DMS 273 (cell line): ENCODE data around the gene SCD.
"Not testable (repeated sequence)": the region's sequence is repeated elsewhere in the genome, so short reads cannot be mapped to it uniquely, and the experiment has no call there.

Experiments
- DNase-seq: peaks from one replicate; lab custom pipeline; 2025; ENCODE audit not compliant: unreplicated experiment; lab: John Stamatoyannopoulos, UW

SCD gene

DNA sequence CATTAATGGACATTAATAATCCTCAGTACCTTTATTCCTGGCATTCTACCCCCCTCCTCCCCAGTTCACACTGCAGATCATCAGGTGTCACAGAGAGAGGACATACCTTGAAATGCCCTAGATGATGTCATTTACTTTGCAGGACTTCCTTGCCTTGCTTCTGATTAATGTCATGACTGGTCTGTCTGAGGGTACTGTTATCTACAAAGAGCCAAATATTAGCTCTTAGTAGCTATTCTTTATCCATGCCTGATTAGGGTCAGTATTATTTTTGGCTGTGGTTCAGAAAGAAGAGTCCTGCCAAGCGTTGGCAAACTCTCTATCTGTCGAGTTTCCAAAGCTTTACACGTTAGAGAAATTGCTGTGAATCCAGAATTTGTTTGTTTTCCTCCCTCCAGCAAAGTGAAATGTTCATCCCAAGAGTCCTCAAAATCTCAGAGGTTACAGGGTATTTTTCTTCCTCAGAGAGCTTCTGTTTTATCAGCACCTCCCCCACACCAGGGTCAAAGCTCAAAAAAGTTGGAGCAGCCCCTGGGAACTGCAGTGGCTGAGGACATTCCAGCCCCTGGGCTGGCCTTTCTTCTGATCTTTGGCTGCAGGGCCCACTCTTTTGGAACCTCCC lies 12.6 kb downstream of the SCD start:
- no peak for DNase-seq

DNA sequence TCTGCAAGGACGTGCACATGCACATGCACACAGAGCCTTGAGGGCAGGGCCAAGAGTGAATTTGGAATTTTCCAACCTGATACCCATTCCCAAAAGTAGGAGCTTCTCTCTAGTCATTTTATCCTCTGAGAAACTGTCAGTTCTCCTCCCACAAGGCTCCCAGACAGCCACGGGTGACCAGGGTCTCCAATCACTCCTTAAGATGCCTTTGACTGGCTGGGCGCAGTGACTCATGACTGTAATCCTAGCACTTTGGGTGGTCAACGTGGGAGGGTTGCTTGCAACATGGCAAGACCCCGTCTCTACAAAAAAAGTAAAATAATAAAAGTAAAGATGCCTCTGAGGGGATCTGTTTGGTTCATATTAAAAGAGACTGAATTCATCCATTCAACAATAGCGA lies 13.2 kb downstream of the SCD start:
- DNase-seq, result no peak

DNA sequence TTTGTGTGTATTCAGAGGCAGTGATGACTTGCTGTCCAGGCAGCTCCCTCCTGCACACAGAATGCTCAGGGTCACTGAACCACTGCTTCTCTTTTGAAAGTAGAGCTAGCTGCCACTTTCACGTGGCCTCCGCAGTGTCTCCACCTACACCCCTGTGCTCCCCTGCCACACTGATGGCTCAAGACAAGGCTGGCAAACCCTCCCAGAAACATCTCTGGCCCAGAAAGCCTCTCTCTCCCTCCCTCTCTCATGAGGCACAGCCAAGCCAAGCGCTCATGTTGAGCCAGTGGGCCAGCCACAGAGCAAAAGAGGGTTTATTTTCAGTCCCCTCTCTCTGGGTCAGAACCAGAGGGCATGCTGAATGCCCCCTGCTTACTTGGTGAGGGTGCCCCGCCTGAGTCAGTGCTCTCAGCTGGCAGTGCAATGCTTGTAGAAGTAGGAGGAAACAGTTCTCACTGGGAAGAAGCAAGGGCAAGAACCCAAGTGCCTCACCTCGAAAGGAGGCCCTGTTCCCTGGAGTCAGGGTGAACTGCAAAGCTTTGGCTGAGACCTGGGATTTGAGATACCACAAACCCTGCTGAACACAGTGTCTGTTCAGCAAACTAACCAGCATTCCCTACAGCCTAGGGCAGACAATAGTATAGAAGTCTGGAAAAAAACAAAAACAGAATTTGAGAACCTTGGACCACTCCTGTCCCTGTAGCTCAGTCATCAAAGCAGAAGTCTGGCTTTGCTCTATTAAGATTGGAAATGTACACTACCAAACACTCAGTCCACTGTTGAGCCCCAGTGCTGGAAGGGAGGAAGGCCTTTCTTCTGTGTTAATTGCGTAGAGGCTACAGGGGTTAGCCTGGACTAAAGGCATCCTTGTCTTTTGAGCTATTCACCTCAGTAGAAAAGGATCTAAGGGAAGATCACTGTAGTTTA lies 15.8 kb downstream of the SCD start:
- peak; percentile 17 for DNase-seq

DNA sequence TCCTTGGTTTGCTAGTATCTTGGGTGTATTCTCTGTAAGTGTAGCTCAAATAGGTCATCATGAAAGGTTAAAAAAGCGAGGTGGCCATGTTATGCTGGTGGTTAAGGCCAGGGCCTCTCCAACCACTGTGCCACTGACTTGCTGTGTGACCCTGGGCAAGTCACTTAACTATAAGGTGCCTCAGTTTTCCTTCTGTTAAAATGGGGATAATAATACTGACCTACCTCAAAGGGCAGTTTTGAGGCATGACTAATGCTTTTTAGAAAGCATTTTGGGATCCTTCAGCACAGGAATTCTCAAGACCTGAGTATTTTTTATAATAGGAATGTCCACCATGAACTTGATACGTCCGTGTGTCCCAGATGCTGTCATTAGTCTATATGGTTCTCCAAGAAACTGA lies 17.1 kb downstream of the SCD start:
- peak; percentile 17 for DNase-seq

DNA sequence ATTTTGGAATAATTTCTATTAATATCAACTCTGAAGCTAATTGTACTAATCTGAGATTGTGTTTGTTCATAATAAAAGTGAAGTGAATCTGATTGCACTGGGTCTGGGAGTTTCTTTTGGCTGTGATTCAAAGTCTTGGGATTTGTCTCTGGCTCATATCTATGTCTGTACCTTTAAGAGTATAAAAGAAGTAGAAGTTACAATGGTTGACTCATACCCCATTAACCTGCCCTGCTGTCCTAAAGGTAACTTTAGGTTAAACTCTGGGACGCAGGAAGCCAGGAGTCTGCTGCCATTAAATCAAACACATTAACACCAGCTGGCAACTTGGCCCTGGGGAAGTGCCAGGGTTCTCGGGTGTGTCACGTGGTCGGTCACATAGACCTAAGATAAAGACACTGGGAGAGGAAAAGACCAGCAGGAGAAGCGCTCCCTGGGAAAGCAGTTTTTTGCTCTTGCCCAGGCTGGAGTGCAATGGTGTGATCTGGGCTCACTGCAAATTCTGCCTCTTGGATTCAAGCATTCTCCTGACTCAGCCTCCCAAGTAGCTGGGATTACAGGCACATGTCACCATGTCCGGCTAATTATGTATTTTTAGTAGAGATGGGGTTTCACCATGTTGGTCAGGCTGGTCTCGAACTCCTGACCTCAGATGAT lies 17.8 kb downstream of the SCD start:
- DNase-seq, result peak; percentile 95

DNA sequence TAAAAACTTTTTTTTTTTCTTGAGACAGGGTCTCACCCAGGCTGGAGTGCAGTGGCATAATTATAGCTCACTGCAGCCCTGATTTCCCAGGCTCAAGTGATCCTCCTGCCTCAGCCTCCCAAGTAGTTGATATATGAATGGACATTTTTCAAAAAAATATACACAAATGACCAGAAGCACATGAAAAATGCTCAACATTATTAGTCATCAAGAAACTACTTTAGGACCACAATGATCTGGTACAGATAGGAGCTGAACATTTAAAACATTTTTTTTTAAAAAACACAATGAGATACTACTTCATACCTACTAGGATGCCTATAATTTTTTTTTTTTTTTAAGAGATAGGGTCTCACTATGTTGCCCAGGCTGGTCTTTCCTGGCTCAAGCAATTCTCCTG lies 21.7 kb downstream of the SCD start:
- DNase-seq, result no peak

DNA sequence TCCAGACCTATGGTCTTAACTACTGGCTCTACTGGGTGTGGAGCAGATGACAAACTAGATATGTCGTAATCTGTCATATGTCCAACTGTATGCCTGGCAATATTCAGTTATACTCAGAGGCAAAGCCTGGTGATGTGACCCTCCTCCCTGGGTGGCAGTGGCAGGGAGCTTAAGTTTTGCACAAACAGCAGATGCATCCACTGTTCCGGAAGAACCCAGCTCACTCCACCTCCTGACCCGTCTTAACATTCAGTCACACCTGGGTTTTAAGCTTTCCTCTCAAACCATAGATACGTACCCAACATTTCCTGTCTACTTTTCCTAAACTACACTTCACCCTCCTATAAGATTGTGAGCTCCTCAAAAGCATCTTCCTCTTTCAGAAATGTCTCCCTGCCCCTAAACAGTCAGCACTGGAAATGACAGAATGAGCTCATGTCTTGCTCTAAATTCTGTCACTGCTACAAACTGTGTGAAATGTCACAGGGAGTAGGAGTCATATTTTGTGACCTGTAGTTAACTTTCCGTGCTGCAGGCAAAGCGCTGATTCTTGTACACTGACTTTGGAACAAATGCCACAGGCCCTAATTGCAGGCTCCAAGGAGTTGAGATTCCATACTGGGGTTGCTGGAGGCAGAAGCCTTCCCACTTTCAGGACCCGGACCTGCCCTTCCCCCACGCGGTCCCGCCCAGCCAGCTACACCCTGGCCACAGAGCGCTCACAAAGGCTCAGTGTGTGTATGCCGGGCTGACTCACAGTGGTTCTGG lies 23.9 kb downstream of the SCD start:
- peak; percentile 41 for DNase-seq

DNA sequence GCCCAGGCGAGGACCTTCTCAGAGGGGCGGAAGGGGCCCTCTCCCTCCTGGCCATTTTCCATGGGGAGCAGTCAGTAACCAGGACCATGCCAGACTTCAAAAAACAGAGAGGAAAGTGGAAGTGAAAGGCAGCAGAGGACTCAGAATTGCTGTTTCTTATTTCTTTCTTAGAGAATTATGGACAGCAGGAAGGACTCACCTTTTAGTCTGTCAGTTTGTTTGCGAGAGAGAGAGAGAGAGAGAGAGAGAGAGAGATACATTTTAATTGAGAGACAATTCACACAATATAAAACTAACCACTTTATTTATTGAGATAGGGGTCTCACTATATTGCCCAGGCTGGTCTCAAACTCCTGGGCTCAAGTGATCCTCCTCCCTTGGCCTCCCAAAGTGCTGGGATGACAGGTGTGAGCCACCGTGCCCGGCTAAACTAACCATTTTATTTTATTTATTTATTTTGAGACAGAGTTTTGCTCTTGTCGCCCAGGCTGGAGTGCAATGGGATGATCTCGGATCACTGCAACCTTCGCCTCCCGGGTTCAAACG lies 24.5 kb downstream of the SCD start:
- no peak for DNase-seq

DNA sequence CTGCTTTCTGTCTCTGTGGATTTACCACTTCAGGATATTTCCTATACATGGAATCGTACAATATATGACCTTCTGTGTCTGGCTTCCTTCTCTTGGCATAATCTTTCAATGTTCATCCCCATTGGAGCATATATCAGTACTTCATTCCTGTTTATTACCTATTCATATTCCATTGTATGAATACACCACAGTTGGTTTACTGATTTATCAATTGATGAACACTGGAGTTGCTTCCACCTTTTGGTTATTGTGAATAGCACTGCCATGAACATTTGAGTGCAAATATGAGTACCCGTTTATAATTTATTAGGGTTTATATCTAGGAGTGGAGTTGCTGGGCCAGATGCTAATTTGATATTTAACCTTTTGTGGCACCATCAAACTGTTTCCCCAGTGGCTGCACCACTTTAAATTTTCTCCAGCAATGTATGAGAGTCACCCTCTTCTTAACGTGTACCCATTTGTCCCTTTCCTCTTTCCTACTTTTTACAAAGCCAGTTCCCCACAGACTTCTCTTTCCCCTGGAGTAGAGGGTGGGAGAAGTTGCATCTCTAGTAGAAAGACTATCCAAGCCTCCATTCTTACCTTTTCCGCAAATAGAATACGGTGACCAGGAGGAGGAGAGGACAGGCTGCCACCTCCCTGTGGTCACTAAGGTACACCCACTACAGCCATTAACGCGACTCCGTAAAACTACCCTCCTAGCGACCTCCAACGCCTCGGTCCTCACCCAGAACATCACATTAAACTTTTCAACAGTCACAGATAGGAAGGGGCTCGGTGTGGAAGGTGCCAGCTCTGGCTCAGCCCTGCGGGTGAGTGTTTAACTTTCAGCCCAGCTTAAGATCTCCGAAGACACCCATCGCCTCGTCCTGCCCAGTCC lies 25.6 kb downstream of the SCD start:
- DNase-seq, result no peak

DNA sequence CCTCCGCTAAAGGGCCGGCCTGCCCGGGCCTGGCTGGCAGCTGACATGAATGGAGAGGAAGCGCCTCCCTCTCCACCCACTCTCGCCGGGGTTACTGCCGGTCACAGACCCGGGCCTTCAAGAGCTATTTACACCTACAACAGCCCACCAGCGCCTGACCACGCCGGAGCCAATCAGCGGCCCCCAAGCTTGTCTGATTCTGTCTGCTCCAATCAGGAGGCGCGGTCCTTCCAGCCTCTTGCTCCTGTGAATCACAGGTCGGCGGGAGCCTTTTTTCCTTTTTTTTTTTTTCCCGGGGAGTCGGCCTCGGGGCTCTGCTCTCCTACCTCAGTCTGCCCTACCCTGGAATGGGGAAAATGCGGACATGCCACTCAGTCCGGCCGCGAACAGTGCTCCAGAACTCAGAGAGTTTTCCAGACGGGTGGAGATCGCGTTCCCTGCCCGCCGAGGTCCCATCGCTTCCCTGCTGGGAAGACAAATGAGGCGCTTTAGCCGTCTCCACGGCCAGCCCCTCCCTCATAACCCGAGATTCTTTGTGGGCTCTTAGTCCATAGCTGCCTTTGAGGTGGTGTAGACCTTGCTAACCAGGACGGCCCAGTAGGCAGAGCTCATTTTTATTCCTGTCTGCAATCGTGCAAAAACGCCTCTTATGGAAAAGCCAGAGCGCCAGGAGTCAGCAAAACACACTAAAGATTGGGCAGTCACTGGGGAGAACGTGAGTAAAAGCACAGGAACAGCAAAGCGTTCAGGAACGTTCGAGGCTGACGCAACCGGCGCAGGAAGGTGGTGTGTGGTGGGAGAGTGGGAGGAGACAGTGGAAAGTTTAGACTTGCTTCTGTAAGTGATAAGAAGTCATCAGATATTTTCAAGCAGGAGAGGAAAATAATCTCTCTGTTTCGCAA lies 26.5 kb downstream of the SCD start:
- DNase-seq, result peak; percentile 97

DNA sequence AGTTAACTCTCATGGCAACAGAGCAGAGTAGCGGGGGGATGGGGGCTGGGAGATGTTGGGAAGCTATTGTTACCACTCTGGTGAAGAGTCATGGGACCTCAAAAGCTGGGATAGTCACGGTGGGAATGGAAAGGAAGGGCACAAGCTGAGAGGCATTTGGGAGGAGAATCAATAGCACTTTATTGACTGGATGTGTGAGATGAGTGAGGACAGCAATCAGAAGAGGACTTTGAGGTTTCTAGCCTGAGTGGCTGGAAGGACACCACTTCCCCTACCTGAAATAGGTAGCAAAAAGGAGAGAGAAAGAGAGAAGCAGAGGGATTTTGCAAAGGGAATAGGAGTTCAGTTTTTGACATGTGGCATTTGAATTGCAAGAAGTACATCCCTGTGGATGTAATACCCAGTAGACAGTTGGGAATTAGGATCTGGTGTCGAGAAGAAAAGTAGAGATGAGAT lies 27.2 kb downstream of the SCD start:
- DNase-seq, result no peak

DNA sequence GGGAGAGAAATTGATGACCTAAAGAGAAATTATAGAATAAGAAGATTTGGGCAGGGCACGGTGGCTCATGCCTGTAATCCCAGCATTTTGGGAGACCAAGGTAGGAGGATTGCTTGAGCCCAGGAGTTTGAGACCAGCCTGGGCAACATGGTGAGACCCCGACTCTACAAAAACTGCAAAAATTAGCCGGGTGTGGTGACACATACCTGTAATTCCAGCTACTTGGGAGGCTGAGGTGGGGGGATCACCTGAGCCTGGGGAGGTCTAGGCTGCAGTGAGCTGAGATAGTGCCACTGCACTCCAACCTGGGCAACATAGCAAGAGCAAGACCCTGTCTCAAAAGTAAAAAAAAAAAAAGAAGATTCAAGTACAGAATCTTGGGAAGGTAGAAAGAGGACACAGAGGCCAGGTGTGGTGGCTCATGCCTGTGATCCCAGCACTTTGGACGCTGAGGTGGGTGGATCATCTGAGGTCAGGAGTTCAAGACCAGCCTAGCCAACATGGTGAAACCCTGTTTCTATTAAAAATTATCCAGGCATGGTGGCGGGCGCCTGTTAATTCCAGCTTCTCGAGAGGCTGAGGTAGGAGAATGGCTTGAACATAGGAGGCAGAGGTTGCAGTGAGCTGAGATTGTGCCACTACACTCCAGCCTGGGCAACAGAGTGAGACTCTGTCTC lies 27.8 kb downstream of the SCD start:
- DNase-seq, result not testable (repeated sequence)

DNA sequence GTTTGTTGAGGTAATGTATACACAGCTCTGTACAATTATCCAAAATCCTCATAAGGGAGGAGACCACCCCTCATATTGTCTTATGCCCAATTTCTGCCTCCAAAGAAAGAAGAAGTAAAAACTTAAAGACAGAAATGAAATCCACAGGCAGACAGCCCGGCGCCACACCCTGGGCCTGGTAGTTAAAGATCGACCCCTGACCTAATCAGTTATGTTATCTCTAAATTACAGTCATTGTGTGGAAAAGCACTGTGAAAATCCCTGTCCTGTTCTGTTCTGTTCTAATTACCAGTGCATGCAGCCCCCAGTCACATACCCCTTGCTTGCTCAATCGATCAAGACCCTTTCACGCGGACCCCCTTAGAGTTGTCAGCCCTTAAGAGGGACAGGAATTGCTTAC lies 29.6 kb downstream of the SCD start:
- DNase-seq, result not testable (repeated sequence)

DNA sequence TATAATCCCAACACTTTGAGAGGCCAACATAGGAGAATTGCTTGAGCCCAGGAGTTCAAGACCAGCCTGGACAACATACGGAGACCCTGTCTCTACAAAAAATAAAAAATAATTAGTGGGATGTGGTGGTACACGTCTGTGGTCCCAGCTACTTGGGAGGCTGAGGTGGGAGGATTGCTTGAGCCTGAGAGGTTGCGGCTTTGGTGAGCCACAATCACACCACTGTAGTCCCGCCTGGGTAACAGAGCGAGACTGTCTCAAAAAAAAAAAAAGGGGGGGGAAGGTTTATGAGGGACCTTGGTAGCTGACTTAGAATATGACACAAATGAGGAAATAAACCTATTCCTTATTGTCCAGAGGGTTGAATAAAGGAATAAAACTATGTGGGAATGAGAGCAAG lies 30.8 kb downstream of the SCD start:
- no peak for DNase-seq

DNA sequence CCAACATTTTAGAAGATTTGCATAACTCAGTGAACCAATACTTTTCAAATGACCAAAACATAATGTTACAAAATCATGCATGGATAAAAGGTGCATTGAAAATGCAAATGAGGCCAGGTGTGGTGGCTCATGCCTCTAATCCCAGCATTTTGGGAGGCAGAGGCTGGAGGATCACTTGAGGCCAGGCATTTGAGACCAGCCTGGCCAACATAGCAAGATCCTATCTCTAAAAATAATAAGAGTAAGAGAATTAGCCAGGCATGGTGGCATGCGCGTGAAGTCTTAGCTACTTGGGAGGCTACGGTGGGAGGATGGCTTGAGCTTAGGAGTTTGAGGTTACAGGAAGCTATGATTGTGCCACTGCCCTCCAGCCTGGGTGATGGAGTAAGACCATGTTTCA lies 33.4 kb downstream of the SCD start:
- DNase-seq, result no peak

DNA sequence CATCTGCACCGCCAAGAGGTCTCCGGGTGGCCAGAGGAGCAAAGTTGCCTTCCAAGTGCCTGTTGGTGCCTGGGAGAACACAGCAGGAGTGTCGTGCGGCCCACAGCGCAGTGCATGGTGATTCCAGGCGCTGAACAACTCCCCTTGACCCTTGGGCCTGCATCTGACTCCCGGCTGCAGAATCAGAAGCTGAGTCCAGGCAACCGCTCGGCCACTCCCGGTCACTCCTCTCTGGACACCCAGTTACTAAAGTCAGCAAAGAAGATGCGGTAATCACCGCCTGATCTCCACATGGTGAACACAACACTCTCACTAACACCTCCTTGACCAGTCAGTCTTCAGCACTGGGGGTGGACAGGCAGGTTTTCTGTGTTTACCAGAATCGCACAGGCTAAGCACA lies 35.5 kb downstream of the SCD start:
- DNase-seq, result no peak

DNA sequence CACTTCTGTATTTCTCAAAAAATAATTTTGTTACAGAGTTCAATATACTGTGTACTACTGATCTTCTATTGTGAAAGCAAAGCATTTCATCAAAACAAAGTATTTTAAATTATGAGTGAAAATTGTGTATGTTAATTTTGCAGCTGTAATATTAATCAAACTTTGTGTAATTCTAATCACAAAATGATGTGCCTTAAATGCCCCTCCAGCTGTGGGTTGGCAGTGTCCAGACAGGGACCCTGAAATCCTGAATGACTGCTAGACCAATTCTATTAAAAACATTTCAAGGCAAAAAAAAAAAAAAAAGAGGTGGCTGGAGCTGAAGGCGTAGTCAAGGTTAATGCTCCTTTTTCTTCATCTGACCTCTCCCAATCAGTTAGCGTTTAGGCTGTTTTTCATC lies 36.2 kb downstream of the SCD start:
- DNase-seq, result no peak
